ENCODE measurements around the gene ERCC6.

GRCh38 chr10:49532461-49532860 is 6.5 kb downstream of the ERCC6 start:
- TF ChIP-seq CTCF (IDR thresholded peaks at IDR 0.05): no peak
- TF ChIP-seq POLR2A (IDR thresholded peaks at IDR 0.05): no peak
